HG03064 (cell line): ENCODE results near the gene HSP90AB1.

Source experiments
- ATAC-seq: cut with Tn5 transposase; IDR thresholded peaks from one replicate; pipeline ENCODE4 v1.9.1; 2021; ENCODE audit warnings: low read depth; ENCODE audit not compliant: unreplicated experiment

HSP90AB1 gene

DNA sequence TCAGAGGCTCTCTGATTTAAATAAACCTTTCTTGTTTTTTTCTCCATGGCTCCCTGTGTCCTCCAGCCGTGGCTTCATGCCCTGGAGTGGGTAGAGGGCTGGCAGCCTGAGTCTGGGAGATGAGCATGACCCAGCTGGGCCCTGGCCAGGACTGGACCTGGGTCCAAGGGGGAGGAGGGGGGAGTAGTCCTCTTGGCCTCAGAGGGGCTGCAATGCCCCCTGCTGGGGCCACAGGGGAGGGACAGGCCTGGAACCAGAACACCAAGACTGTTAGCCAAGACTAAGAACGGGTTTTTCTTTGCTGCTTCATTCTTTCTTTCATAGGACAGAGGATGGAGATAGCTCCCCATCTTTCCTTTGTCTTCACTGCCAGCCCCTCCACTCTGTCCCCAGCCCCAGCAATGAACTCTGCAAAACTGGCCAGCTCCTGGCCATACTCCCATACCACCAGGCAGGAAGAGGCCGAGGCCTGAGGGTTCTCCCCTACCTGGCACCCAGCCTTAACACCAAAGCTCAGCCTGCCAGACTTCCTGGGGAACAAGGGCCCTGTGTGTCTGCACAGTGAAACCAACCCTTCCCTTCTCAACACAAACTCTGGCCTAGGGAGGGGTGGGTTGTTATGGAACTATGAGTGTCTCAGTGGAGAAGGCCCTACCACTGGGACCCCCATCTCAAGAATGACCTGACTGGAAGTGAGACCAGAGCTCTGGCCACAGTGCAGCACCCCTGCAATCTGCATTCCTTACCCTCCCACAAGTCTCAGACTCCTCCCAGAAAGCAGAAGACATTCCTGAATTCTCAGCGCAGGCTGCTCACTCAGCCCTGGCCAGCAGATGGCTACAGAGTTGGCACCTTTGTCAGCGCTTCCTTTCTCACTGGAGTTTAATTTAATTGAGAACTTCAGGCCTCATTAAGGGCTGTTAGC lies 12.5 kb upstream of the HSP90AB1 start:
- ATAC-seq: no peak

DNA sequence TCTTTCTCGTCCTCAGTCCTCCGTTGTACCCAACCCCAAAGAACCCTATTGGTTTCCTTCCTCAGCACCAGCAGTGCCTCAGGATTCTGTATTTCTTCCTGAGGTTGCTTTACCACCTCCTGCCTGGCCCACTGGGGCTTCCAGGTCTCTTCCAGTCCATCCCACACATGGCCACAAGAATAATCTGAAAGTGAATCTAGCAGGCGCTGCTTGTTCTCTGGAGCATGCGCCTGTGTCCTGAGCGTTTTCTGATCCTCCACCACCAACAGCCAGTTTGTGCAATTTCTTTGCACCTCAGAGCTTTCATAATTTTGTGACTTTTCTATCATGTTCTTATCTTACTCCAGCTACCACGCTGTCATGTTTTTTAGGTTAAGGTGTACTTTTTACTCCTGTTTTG lies 11.6 kb upstream of the HSP90AB1 start:
- ATAC-seq: no peak

DNA sequence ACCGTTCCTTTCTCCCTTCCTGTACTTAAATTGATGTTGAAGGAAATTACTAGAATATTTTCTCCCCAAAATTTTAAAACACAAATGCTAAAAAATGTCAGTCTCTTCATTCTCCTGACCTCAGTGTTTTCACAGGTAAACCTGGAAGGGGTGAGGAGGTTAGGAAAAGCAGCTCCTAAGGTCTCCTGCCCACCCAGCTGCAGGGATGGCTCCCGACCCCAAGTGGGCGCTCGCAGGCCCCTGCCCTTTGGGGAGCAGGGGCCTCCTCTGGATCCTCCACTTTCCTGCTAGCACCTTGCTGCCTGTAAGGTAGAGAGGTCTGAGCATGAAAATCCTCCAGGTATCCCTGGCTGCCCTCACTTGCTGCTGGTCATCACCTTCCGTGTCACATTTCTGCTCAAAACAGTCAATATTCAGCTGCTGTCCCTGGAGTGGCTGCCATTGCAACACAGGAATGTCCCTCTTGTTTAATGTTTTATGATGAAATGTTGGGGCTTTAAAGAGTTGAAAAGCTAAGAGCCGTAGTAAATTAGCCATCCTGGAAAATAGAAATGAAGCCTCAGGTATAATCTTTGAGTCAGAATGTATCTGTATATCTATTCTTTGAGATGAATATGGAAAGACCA lies 10.9 kb upstream of the HSP90AB1 start:
- no peak for ATAC-seq

DNA sequence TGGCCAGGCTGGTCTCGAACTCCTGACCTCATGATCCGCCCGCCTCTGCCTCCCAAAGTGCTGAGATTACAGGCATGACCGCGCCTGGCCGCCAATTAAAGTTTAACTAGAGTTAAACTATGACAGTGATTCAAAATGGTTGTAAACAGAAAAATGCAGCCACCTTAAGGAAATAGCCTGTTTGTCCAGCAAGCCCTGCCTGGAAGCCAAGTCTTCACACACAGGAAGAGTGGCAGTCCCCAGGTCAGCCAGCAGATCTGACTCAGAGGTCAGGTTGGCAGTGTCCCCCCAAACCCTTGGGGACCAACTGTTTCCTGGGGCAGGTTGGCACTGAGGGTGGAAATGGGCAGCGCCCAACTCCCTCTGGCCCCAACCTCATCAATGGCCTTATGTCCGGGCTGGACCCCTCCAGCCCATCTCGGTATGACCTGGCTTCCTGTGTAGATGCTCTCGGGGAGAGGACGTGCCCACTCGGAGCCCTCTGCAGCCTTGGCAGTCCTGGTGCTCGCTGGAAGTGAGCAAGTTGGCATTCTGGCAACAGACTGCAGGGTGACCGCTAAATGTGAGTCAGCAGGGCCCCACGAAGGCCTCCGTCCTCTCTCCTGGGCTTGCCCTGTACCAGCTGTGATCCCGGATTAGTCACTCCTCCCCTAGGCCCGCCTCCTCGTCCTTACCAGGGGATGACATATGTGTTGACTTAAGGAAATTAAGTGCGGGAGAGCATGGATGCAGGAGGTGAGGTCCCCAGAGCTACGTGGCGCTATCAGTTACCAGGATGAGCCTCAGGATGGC lies 9.7 kb upstream of the HSP90AB1 start:
- no peak for ATAC-seq

DNA sequence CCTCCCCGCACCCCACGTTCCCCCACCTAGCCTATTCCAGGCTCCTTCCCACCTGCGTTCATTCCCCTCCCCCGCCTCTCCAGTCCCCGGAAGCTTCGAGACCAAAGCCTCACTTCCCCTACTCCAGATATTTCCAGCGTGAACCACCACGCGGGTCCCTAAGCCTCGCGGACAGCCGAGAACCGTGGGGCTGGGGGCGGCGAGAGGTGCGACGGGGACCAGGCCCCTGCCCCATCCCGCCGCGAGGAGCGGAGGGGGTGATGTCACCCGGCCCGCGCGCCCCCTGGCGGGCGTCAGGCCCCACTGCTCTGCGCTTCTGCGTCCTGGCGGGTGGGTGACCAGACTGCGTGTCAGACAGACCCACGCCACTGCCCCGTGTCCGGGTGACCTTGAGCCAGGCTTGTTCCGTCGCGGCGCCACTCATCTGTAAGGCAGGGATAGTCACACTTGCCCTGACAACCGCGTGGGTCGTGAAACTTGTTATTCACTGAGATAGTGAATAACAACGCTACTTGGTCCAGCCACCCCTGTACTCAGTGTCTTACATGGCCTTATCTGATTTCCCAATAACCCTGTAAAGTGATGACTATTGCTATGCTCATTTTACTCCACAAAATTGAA lies 9.0 kb upstream of the HSP90AB1 start:
- no peak for ATAC-seq

DNA sequence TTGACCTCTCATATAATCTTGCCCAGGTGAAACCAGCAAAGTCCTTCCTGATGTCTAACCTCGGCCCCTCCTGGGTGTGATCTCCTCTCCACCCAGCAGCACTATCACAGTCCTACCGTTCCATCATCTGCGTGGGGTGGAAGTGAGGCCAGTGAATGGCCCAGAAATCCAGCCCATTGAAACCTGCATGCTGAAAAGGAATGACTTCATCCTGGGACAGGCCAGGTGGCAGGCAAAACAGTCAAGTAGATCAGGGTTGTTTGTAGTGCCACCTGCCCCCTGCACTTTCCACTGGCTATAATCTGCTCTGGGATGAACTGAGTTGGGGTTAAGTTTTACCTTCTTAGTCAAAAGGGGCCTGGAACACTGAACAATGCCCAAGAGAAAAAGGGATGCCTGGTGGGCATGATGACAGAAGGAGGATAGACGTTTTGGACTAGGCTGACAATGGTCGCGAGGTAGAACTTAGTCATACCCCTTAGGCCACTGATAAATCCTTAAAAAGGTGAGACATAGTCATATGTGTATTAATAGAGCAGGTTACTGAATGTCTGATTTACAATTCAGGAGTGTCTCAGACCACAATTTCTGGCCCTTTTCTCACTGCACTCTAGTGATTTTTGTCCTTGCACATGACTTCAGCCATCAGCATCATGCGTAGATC lies 8.1 kb upstream of the HSP90AB1 start:
- ATAC-seq: no peak

DNA sequence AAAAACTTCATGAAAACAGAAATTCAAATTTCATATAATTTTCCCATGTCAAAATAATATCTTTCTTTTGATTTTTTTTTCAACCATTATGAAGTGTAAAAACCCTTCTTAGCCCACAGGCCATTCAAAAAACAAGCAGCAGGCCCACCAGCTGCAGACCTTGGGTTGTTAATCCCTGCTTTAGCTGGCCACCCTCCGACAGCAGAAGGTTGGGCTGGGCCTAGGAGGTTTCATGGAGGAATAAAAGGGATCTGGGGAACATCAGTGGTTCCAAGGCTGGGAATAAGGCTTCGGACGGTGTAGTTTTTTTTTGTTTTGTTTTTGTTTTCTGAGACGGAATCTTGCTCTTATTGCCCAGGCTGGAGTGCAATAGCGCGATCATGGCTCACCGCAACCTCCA lies 3.6 kb upstream of the HSP90AB1 start:
- ATAC-seq: no peak

DNA sequence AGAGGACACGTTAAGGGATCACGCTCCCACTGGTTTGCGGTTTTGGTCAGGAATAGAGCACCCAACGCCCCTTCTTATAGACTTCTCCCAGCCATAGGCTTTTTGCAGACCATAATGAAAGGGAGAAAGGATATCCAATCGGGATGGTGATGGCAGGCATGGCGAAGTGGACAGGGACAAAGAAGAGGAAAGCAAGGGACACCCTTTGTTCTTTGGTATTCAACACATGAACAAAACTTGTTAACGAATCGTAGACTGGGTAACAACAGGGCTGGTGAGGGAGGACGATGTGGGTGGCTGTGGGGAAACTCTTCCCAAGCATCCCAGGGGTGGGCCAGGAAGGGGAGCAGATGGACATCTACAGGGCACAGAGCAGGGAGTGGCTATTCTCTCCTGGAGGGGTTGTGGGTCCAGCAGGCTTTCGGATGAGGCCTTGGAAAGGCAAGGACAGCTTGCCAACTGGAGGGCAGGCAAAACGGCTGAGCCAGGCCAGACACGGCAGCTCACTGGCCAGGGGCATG lies 1.4 kb upstream of the HSP90AB1 start:
- no peak for ATAC-seq

DNA sequence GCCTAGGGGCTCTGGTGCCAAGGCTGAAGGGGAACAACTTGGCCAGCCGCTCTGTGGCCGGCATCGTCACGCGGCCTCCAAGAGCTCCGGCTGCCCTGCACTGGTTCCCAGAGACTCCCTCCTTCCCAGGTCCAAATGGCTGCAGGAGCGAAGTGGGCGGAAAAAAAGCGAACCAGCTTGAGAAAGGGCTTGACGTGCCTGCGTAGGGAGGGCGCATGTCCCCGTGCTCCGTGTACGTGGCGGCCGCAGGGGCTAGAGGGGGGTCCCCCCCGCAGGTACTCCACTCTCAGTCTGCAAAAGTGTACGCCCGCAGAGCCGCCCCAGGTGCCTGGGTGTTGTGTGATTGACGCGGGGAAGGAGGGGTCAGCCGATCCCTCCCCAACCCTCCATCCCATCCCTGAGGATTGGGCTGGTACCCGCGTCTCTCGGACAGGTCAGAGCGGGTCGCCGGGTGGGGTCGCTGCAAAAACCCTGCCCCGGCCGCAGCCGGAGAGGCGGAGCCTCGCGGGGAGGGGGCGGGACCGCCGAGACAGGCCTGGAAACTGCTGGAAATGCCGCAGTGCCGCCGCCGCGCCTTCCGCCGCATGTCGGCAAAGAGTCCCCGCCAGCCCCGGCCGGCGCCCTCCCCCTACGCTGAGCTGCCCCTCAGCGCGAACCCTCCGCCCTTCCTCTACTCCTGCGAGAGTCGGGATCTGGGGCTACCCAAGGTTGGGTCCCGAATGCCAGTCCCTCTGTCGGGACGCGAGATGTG lies 814 bp upstream of the HSP90AB1 start:
- peak; percentile 38 for ATAC-seq

DNA sequence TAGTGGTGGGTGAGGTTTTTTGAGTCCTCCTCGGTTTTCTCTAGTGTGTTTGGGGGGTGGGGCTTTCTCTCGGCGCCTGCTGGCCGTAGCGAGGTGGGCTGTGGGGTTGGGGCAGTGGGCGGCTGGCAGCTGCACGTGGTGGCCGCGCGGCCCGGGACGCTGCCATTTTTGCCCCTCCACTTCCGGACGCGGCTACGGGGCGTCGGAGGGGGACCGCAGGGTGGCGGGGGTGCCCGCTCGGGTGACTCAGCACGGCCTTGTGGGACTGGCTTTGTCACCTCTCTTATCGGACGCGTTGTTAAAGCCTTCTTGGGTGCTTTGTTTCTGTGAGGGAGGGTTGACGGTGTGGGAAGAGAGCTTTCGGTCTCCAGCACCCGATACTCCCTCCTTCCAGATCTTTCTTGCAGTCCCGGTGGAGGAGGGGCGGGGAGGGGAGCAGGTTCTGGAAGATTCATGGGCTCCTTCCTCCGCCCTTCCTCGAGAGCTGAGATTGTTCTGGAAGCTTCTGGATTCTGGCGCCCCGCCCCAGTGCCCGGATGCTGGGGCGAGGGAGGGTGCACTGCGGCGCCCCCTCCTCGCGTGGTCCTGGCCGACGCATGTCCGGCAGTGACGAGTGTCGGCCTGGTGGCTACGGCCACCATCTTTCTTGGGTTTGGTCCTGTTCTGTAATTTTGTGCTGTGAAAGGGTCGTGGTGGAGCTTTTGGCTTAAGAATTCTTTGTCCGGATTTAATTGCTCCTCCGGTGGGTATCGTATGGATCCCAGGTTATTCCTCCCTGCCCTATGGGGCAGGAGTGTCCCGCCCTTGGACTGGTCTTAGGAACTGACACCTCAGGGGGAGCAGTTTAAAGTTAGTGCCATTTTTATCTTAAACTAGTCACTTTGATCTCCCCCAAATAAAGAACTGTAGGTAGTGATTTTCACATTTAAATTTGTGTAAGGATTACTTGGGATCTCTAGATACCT lies 719 bp downstream of the HSP90AB1 start:
- ATAC-seq: peak; percentile 40

DNA sequence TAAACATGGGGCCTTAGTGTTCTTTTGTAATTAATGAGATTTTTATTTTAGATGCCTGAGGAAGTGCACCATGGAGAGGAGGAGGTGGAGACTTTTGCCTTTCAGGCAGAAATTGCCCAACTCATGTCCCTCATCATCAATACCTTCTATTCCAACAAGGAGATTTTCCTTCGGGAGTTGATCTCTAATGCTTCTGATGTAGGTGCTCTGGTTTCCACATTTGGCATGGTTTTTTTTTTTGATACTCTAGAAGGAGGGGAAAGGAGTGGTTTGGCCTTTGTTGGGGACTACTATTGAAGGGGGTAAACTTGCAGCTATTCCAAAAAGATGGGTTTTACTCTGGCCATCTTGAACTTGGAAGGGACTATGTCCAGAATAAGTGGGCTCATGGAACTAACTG lies 1.7 kb downstream of the HSP90AB1 start:
- ATAC-seq: no peak

DNA sequence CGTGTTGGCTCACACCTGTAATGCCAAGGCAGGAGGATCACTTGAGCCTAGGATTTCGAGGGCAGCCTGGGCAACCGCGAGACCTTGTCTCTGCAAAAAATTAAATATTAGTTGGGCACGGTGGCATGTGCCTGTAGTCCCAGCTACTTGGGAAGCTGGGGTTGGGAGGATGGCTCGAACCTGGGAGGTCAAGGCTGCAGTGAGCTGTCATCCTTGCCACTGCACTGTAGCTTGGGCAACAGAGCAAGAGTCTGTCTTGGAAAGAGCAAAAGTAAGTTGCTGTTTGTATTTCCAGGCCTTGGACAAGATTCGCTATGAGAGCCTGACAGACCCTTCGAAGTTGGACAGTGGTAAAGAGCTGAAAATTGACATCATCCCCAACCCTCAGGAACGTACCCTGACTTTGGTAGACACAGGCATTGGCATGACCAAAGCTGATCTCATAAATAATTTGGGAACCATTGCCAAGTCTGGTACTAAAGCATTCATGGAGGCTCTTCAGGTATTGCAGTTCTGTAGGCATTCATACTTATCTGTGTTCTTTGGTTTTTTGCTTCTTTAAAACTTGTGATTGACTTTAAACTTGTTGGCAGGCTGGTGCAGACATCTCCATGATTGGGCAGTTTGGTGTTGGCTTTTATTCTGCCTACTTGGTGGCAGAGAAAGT lies 2.3 kb downstream of the HSP90AB1 start:
- ATAC-seq: no peak

DNA sequence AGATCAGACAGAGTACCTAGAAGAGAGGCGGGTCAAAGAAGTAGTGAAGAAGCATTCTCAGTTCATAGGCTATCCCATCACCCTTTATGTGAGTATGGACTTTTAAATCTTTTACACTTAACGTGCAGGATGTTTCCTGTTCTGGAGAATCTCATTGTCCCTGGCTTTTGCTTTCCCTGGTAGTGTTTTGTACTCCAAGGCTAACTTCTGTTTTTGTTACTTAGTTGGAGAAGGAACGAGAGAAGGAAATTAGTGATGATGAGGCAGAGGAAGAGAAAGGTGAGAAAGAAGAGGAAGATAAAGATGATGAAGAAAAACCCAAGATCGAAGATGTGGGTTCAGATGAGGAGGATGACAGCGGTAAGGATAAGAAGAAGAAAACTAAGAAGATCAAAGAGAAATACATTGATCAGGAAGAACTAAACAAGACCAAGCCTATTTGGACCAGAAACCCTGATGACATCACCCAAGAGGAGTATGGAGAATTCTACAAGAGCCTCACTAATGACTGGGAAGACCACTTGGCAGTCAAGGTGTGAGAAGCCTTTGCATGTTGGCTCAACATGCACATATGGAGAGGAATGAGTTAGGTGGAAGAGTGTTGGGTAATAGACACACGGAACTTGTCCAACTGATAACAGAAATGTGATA lies 3.3 kb downstream of the HSP90AB1 start:
- no peak for ATAC-seq

DNA sequence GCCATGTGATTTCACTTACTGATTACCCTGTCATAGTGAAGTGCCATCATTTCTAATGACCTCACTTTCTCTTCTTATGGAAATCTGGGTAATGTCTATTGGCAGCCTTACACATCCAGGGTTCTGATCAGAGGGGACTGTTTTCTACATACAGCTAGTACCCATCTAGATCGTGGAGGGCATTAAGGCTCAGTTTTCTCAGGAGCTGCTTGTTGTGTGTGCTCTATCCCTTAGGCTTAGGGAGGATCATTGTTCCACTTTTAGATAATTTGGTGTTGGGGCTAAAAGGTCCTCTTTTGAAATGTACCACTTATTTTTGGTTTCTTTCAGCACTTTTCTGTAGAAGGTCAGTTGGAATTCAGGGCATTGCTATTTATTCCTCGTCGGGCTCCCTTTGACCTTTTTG lies 3.8 kb downstream of the HSP90AB1 start:
- ATAC-seq: no peak

DNA sequence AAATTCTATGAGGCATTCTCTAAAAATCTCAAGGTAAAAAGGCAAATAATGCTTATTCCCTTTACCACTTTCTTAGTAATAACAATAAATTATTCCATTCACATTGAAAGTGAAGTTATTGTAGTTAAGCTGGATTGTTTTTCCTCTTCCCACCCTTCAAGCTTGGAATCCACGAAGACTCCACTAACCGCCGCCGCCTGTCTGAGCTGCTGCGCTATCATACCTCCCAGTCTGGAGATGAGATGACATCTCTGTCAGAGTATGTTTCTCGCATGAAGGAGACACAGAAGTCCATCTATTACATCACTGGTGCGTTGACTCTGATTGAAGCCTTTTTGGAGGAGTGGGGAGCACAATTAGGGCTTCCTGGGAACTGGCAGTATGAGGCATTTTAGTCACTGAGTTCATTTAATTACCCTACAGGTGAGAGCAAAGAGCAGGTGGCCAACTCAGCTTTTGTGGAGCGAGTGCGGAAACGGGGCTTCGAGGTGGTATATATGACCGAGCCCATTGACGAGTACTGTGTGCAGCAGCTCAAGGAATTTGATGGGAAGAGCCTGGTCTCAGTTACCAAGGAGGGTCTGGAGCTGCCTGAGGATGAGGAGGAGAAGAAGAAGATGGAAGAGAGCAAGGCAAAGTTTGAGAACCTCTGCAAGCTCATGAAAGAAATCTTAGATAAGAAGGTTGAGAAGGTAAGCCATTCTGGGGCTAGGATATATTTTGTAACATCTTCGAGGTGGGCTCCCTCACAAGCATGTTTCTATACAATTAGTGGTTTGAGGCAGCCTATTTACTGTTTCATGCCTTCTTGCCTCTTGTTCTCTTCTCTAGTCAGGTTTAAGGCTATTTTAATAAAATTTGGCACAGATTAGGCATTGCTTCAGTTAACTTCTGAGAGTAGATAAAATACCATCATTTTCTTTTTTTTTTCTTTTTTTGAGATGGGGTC lies 4.9 kb downstream of the HSP90AB1 start:
- no peak for ATAC-seq
